ENCODE measurements around the gene DNAI4.

Gene DNAI4

GRCh38 chr1:66924756-66925557 is at the start of gene DNAI4, which contains the start of gene MIER1 (continued):
- no peak for TF ChIP-seq ZBTB49 (tag by site-specific recombination; IDR thresholded peaks at IDR 0.05; ENCODE audit: low read depth)
- TF ChIP-seq SP3 (tag by site-specific recombination; IDR thresholded peaks at IDR 0.05), result peak; percentile 94
- peak; percentile 18; the same call in 1 of the 2 replicates for TF ChIP-seq BCL11B (tag by site-specific recombination; IDR thresholded peaks at IDR 0.05; ENCODE audit: low read depth)
- TF ChIP-seq SP2 (tag by site-specific recombination; IDR thresholded peaks at IDR 0.05), result peak; percentile 91
- TF ChIP-seq ZNF10 (tag by site-specific recombination; IDR thresholded peaks at IDR 0.05), result no peak; the same call in 1 of the 2 replicates
- TF ChIP-seq, protein P1, sequence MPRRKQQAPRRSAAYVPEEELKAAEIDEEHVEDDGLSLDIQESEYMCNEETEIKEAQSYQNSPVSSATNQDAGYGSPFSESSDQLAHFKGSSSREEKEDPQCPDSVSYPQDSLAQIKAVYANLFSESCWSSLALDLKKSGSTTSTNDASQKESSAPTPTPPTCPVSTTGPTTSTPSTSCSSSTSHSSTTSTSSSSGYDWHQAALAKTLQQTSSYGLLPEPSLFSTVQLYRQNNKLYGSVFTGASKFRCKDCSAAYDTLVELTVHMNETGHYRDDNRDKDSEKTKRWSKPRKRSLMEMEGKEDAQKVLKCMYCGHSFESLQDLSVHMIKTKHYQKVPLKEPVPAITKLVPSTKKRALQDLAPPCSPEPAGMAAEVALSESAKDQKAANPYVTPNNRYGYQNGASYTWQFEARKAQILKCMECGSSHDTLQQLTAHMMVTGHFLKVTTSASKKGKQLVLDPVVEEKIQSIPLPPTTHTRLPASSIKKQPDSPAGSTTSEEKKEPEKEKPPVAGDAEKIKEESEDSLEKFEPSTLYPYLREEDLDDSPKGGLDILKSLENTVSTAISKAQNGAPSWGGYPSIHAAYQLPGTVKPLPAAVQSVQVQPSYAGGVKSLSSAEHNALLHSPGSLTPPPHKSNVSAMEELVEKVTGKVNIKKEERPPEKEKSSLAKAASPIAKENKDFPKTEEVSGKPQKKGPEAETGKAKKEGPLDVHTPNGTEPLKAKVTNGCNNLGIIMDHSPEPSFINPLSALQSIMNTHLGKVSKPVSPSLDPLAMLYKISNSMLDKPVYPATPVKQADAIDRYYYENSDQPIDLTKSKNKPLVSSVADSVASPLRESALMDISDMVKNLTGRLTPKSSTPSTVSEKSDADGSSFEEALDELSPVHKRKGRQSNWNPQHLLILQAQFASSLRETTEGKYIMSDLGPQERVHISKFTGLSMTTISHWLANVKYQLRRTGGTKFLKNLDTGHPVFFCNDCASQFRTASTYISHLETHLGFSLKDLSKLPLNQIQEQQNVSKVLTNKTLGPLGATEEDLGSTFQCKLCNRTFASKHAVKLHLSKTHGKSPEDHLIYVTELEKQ (tag by site-specific recombination; IDR thresholded peaks at IDR 0.05; ENCODE audit: borderline replicate concordance), result no peak
- TF ChIP-seq ZNF623 (tag by site-specific recombination; IDR thresholded peaks at IDR 0.05), result 0 out of 2 replicates have a peak, but pooled peaks have one; percentile 8
- no peak for TF ChIP-seq HOXD13 (CRISPR knock-in tag; IDR thresholded peaks at IDR 0.05; ENCODE audit: borderline replicate concordance)
- TF ChIP-seq ZBTB20 (tag by site-specific recombination; IDR thresholded peaks at IDR 0.05), result peak; percentile 65
- peak; percentile 49; the same call in 1 of the 2 replicates for TF ChIP-seq REST (tag by site-specific recombination; IDR thresholded peaks at IDR 0.05)
- TF ChIP-seq ZNF292 (tag by site-specific recombination; IDR thresholded peaks at IDR 0.05; ENCODE audit: borderline replicate concordance, low read depth), result no peak
- TF ChIP-seq, protein P2, sequence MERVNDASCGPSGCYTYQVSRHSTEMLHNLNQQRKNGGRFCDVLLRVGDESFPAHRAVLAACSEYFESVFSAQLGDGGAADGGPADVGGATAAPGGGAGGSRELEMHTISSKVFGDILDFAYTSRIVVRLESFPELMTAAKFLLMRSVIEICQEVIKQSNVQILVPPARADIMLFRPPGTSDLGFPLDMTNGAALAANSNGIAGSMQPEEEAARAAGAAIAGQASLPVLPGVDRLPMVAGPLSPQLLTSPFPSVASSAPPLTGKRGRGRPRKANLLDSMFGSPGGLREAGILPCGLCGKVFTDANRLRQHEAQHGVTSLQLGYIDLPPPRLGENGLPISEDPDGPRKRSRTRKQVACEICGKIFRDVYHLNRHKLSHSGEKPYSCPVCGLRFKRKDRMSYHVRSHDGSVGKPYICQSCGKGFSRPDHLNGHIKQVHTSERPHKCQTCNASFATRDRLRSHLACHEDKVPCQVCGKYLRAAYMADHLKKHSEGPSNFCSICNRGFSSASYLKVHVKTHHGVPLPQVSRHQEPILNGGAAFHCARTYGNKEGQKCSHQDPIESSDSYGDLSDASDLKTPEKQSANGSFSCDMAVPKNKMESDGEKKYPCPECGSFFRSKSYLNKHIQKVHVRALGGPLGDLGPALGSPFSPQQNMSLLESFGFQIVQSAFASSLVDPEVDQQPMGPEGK (tag by site-specific recombination; IDR thresholded peaks at IDR 0.05), result peak; percentile 92
- TF ChIP-seq KLF1 (tag by site-specific recombination; IDR thresholded peaks at IDR 0.05), result peak; percentile 81
- TF ChIP-seq WT1 (tag by site-specific recombination; IDR thresholded peaks at IDR 0.05), result 0 out of 2 replicates have a peak, but pooled peaks have one; percentile 24
- peak; percentile 53; the same call in 1 of the 2 replicates for TF ChIP-seq CTCF (tag by site-specific recombination; IDR thresholded peaks at IDR 0.05)
- peak; percentile 82 for TF ChIP-seq ZSCAN23 (tag by site-specific recombination; IDR thresholded peaks at IDR 0.05)
- no peak for TF ChIP-seq ZNF792 (tag by site-specific recombination; IDR thresholded peaks at IDR 0.05)
- TF ChIP-seq ZNF423 (tag by site-specific recombination; IDR thresholded peaks at IDR 0.05), result no peak; the same call in 1 of the 2 replicates
- TF ChIP-seq ZBTB6 (tag by site-specific recombination; IDR thresholded peaks at IDR 0.05), result peak; percentile 63; the same call in 1 of the 2 replicates
- TF ChIP-seq, protein P3, sequence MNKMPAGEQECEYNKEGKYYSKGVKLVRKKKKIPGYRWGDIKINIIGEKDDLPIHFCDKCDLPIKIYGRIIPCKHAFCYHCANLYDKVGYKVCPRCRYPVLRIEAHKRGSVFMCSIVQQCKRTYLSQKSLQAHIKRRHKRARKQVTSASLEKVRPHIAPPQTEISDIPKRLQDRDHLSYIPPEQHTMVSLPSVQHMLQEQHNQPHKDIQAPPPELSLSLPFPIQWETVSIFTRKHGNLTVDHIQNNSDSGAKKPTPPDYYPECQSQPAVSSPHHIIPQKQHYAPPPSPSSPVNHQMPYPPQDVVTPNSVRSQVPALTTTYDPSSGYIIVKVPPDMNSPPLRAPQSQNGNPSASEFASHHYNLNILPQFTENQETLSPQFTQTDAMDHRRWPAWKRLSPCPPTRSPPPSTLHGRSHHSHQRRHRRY (tag by site-specific recombination; IDR thresholded peaks at IDR 0.05), result no peak
- peak; percentile 97 for TF ChIP-seq ZNF335 (tag by site-specific recombination; conservative IDR thresholded peaks at IDR 0.05)
- TF ChIP-seq KLF7 (tag by site-specific recombination; IDR thresholded peaks at IDR 0.05; ENCODE audit: borderline replicate concordance), result peak; percentile 29; the same call in 1 of the 2 replicates

All from HEK293 (cell line).